Choroid plexus epithelial cell (primary cell): Measurements from ENCODE around the gene LRRC38.
"Not testable (repeated sequence)": the region's sequence is repeated elsewhere in the genome, so short reads cannot be mapped to it uniquely, and the experiment has no call there.

Experiments
- DNase-seq: peaks from one replicate; pipeline ENCODE4 v3.0.0-alpha.2; 2010; ENCODE audit warnings: low read depth
- H3K4me3 ChIP-seq: 2 replicates; pipeline ENCODE4 v1.5.1; 2011; ENCODE audit warnings: low read depth, mild to moderate bottlenecking, control low read depth, low read length, moderate library complexity
- CTCF ChIP-seq: conservative IDR thresholded peaks from 2 replicates; pipeline ENCODE4 v1.5.1; 2011; ENCODE audit warnings: low read depth, mild to moderate bottlenecking, control low read depth, inconsistent platforms, low read length, moderate library complexity

LRRC38 gene

DNA sequence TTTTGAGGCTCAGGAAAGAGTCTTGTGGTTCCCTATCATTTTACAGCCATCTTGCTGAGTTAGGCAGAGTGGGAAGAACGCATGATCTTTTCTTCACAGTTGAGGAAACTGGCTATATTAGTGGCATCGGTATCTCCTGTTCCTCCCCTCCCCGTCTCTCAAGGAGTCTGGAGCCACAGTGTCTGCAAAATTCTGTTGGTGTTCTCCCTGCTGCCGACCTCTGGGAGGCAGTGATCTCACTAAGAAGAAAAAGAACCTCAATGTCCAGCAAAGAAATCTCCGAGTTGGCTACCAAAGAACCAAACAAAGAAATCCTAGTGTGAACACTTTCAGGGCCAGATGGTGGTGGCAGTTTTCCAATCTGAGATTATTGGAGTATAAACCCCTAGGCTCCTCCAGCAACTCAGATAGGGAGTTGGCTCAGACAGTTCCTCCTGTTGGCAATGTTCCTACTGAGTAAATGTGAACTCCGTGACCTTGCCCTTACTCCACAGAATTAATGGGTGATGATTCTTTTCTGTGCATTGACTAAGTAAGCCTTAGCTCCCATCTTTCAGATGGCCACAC, 62.3 kb downstream of the LRRC38 start:
- TF ChIP-seq CTCF = no peak
- no peak for DNase-seq
- no peak overlapping the region for H3K4me3 ChIP-seq

GRCh38 chr1:13450204-13450603, 63.6 kb downstream of the LRRC38 start:
- no peak for TF ChIP-seq CTCF
- no peak for DNase-seq
- no peak overlapping the region for H3K4me3 ChIP-seq

DNA sequence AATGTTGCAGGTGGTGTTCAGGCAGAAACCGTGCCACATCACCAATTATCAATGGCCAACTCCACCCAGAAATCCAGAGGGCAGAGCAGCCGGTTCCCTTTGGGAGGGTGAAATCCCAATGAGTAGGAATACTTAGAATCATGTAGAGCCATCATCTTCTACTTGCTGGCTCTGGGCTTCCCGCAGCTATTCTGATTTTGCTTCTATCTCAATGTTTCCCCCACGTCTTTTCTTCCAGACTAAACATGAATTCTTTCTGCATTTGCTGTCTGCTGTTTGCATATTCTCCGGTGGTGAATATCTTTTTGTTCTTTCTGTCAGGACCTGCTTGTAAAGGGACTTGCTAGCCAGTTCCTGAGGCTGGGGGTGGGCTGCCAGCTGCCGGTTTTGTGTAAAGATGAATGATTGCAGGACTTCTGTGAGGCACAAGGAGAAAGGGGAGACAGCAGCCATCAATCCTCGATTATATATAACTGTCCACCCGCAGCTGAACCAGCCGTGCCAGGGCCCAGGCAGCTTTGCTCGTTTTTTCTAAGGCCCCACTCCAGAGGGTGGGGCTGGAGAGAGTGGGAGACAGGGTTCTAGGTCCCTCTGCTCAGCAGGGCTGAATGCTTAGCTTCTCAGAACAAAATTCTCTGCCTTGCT, 70.3 kb downstream of the LRRC38 start:
- no peak for TF ChIP-seq CTCF
- H3K4me3 ChIP-seq = no peak overlapping the region
- DNase-seq = no peak

DNA sequence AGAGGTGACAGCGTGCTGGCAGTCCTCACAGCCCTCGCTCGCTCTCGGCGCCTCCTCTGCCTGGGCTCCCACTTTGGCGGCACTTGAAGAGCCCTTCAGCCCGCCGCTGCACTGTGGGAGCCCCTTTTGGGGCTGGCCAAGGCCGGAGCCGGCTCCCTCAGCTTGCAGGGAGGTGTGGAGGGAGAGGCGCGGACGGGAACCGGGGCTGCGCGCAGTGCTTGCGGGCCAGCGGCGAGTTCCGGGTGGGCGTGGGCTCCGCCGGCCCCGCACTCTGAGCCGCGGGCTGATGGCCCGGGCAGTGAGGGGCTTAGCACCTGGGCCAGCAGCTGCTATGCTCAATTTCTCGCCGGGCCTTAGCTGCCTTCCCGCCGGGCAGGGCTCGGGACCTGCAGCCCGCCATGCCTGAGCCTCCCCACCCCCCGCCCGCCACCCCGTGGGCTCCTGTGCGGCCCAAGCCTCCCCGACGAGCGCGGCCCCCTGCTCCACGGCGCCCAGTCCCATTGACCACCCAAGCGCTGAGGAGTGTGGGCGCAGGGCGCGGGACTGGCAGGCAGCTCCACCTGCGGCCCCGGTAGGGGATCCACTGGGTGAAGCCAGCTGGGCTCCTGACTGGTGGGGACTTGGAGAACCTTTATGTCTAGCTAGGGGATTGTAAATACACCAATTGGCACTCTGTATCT, 74.6 kb downstream of the LRRC38 start:
- not testable (repeated sequence) for DNase-seq, H3K4me3 ChIP-seq

DNA sequence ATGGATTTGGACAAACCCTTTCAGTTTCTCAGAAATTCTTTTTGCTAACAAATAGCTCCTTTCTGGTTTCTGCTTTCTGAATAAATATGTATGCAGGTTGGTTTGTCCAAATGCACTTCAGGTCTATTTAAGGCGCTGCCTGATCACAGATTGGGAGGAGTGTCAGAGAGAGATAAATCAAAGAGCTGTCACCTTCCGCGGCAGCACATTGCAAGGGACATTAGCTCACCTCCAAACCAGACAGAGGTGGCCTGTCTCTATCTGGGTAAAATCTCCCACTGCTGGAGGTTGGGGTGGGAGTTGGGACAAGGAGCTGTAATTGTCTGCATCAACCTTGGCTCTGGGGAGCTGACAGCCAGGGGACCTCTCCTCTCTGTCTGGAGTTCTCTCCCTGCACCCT, 78.3 kb downstream of the LRRC38 start:
- TF ChIP-seq CTCF = no peak
- no peak for DNase-seq
- H3K4me3 ChIP-seq = no peak overlapping the region

GRCh38 chr1:13433694-13434358, 80.0 kb downstream of the LRRC38 start:
- not testable (repeated sequence) for DNase-seq, H3K4me3 ChIP-seq

GRCh38 chr1:13432251-13432650, 81.6 kb downstream of the LRRC38 start:
- no peak overlapping the region for H3K4me3 ChIP-seq
- no peak for TF ChIP-seq CTCF
- DNase-seq = no peak
